Stimulated activated CD8-positive, alpha-beta memory T cell treated with anti-CD3 and anti-CD28 coated beads, Interleukin-4, amount 100 ng/mL, for 4 hours (primary cell): ENCODE data around the gene LGALS4.
"Not testable (repeated sequence)": the region's sequence is repeated elsewhere in the genome, so short reads cannot be mapped to it uniquely, and the experiment has no call there.

Experiments
- DNase-seq, 2 donors: peaks; one replicate each; pipeline ENCODE4 v3.0.0-alpha.2; 2020; ENCODE audit warnings: low read depth in 2 of 2, low spot score in 1 of 2

The LGALS4 gene

DNA sequence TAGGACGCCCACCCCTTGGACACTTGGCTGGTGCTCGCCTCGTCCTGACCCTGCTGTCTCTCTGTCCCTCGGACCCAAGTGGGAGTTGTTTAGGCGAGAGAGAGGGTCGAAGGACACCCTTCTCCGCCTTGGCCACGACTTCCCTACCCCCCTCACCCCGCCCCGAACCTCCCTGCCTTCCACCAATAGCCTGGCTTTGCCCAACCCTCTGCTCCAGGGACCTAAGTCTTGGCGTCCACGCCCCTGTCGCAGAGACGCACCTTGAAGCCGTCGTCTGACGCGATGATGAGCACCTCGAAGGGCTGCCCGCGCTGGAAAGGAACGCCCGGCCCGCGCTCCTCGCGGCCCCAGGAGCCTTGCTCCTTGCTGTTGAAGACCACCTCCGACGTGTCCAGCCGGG, 41.2 kb downstream of the LGALS4 start:
- not testable (repeated sequence) for DNase-seq

DNA sequence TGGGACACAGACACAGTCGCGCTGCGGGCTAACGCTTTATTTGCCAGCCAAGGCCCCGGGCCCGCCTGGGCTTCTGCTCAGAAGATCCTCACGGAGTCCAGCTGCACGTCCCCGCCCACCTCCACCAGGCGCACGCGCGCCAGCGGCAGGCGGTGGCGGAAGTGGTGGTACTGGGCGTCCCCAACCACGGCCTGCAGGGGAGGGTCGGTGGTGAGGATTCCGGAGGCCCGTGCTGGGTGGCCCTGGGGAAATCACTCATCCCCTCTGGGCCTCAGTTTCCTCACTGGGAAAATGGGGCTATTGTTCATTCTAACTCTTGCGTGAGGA, 41.8 kb downstream of the LGALS4 start:
- DNase-seq: not testable (repeated sequence)

DNA sequence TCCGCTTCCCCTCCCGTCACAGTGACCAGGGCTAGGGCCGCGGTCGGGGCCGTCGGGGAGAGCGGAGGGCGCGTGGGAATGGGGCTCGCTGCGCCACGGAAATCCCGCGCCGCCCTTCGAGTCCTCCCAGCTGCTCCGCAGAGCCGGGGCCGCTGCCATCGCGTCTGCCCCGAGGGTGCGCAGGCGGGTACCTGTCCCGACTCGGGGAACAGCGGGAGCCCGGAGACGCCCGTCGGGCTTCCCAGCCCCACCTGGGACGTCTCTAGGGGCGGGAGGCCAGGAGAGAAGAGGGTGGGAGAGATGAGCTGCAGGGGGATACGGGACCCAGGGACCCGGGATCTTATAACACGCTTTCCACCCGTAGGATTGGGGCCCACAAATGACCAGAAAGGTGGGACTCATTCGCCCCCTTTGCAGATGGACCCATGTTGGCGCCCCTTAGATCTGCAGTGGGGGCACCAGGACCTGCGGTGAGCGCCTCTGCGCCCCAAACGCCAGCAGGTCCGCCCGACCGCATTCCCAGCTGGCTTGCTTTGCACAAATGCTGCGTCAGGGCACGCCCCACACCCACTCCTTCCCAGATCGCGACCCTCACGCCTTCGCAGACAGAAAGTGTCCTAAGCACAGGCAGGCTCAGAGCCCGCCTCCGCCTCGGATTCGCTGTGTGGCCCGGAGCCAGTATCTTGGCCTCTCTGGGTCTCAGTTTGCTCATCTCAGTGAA, 42.4 kb downstream of the LGALS4 start:
- DNase-seq: not testable (repeated sequence)

DNA sequence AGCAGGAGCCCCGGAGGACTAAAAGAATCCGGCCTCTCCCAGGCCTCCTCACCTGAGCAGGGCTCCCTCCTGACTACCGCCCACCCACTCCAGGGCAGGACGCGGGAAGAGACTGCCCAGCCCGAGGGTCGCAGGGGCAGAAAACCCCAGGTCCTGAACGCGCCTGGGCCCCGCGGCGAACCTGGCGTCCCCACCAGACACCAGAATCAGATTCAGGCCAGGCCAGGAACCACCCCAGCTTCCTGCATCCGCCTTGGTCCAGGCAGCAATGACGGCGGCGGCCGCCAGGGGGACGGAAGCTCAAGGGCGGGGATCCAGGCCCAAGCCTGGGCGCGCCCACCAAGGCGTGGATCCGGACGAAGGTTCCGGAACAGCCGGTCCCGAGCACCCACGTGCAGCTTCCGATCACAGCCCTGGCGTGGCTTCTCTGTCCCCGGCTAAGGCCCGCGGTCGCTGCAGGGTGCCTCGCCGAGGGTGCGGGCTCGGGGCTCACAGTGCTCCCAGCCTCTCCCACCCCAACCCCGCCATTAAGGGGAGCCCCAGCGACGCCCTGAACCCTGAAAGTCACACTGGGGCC, 43.0 kb downstream of the LGALS4 start:
- DNase-seq: peak; percentile 80 to 81

DNA sequence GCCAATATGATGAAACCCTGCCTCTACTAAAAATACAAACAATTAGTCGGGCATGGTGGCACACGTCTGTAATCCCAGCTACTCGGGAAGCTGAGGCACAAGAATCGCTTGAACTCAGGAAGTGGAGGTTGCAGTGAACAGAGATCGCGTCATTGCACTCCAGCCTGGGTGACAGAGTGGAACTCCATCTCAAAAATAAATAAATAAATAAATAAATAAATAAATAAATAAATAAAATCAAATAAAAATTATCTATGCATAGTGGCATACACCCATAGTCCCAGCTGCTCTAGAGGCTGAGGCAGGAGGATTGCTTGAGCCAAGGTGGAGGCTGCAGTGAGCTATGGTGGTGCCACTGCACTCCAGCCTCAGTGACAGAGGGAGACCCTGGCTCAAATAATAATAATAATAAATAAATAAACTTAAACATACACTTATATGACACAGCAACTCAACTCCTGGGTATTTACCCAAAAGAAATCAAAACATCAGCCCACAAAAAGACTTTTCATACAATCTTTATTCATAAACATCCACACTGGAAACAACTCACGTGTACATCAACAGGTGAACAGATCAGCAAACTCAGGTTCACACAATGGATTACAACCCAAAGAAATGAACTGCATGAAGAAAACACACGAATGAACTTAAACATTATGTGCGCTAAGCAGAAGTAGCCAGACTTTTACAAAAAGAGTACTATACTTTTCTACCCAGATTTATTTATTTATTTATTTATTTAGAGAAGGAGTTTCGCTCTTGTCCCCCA, 46.3 kb downstream of the LGALS4 start:
- no peak for DNase-seq

DNA sequence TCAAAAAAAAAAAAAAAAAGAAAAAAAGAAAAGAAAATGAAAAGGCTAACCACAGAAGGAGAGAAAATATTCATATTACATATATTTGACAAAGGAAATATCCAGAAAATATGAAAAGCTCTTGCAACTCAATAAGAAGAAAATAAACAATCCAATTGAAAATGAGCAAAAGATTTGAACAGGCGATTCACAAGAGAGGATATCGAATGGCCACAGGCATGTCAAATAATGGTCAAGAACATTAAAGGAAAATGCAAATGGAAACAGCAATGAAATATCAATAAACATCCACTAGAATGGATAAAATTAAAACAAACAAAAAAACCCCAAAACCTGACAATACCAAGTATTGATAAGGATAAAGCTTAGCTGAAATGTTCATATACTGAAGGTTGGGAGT, 47.5 kb downstream of the LGALS4 start:
- DNase-seq: no peak

DNA sequence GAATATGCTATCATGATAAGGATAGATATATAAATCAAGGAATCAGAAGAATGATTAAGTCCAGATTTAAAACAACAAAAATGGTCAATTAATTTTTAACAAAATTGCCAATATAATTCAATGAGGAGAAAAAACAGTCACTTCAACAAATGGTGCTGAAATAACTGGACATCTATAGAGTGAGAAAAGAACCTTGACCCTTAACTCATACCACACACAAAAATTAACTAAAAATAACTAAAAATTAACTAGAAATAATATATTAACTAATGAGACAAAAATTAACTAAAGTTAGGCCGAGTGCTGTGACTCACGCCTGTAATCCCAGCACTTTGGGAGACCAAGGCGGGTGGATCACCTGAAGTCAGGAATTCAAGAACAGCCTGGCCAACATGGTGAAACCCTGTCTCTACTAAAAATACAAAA, 48.9 kb downstream of the LGALS4 start:
- no peak for DNase-seq

DNA sequence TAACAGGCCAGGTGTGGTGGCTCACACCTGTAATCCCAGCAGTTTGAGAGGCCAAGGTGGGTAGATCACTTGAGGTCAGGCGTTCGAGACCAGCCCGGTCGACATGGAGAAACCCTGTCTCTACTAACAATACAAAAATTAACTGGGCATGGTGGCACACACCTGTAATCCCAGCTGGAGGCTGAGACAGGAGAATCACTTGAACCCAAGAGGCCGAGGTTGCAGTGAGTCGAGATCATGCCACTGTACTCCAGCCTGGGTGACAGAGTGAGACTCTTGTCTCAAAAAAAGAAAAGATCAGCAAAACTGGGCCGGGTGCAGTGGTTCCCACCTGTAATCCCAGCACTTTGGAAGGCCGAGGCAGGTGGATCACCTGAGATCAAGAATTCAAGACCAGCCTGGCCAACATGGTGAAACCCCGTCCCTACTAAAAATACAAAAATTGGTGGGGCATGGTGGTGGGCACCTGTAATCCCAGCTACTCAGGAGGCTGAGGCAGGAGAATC, 50.8 kb downstream of the LGALS4 start:
- not testable (repeated sequence) for DNase-seq

DNA sequence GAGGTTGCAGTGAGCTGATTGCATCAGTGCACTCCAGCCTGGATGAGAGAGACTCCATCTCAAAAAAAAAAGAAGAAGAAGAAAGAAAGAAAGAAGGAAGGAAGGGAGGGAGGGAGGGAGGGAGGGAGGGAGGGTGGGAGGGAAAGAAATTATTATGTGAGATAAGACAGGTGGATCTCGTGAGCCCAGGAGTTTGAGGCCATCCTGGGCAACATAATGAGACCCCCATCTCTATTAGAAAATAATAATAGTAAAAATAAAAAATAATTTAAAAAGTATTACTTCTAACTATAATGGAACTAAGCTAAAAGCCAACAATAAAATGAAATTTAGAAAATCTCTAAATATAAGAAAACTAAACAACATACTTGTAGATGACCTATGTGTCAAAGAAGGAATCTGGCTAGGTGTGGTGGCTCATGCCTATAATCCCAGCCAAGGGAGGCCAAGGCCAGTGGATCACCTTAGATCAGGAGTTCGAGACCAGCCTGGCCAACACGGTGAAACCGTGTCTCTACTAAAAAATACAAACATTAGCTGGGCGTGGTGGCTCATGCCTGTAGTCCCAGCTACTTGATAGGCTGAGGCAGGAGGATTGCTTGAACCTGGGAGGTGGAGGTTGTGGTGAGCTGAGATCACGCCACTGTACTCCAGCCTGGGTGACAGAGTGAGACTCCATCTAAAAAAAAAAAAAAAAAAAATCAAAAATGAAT, 51.8 kb downstream of the LGALS4 start:
- not testable (repeated sequence) for DNase-seq

DNA sequence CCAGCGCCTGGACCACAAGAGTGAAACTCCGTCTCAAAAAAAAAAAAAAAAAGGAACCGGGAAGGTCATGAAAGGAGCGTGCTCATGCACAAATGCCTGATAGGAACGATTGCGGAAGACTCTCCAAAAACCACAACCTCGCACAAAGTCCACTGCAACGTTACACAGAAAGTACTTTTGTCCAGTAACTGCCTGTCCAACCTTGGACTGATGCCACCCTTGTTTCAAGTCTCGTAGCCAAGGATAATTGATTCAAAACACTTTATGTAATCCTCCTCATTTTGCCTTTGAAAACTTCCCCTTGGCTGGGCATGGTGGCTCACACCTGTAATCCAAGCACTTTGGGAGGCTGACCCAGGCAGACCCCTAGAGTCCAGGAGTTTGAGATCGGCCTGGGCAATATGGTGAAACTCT, 53.1 kb downstream of the LGALS4 start:
- DNase-seq: no peak

DNA sequence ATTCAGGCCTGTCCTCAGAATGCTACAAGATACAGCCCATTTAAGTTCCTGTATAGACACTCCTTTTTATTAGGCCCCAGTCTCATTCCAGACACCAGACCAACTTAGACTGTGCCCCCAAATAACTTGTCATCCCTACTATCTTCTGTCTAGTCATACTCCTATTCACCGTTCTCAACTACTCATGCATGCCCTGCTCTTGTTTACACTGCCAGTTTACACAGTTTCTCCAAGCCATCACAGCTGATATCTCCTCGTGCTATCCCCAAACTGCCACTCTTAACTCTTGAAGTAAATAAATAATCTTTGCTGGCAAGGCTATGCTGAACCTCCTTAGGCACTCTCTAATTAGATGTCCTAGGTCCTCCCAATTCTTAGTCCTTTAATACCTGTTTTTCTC, 58.5 kb downstream of the LGALS4 start:
- not testable (repeated sequence) for DNase-seq

DNA sequence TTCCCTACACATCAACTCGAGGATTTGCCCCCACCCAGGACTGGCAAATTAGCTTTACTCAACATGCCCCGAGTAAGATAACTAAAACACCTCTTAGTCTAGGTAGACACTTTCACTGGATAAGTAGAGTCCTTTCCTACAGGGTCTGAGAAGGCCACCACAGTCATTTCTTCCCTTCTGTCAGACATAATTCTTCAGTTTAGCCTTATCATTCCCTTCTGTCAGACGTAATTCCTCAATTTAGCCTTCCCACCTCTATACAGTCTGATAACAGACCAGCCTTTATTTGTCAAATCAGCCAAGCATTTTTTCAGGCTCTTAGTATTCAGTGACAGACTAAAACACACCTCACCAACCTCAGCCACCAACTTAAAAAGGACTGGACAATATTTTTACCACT, 59.0 kb downstream of the LGALS4 start:
- not testable (repeated sequence) for DNase-seq
